GM19468 (cell line): ENCODE data around the gene ATG9A.

ENCODE experiments used
- ATAC-seq: cut with Tn5 transposase; IDR thresholded peaks from one replicate; pipeline ENCODE4 v1.9.1; 2021; ENCODE audit warnings: mild to moderate bottlenecking, moderate library complexity, moderate number of reproducible peaks; ENCODE audit not compliant: unreplicated experiment; ENCODE audit errors: extremely low read depth

ATG9A gene

GRCh38 chr2:219228041-219228910 lies 1.2 kb downstream of the ATG9A start:
- no peak for ATAC-seq

- no peak for ATAC-seq
Measured at GRCh38 chr2:219225350-219225749, 4.1 kb downstream of the ATG9A start.

- no peak for ATAC-seq
Measured at GRCh38 chr2:219223831-219224610, 5.4 kb downstream of the ATG9A start.

GRCh38 chr2:219221957-219222518 lies 7.4 kb downstream of the ATG9A start:
- ATAC-seq, result no peak

GRCh38 chr2:219220652-219221402 lies 8.6 kb downstream of the ATG9A start:
- no peak for ATAC-seq

- no peak for ATAC-seq
Measured at GRCh38 chr2:219219784-219220532, 9.5 kb downstream of the ATG9A start.

GRCh38 chr2:219218732-219219701 lies 10.4 kb downstream of the ATG9A start, which contains the start of gene ABCB6:
Gene ABCB6, minus strand, starts transcription at chr2:219218958. Its CDS starts 285 bp downstream, at chr2:219218673.
- ATAC-seq, result peak; percentile 32

- no peak for ATAC-seq
Measured at GRCh38 chr2:219218217-219218731, 11.2 kb downstream of the ATG9A start.

- no peak for ATAC-seq
Measured at GRCh38 chr2:219216535-219216915, 12.9 kb downstream of the ATG9A start.

- no peak for ATAC-seq
Measured at GRCh38 chr2:219215871-219216534, 13.4 kb downstream of the ATG9A start.

- no peak for ATAC-seq
Measured at GRCh38 chr2:219214786-219215185, 14.7 kb downstream of the ATG9A start.

GRCh38 chr2:219214141-219214540 lies 15.3 kb downstream of the ATG9A start:
- ATAC-seq, result no peak

- ATAC-seq, result no peak
Measured at GRCh38 chr2:219213486-219214071, 15.9 kb downstream of the ATG9A start.

- ATAC-seq, result no peak
Measured at GRCh38 chr2:219213026-219213415, 16.4 kb downstream of the ATG9A start.

- no peak for ATAC-seq
Measured at GRCh38 chr2:219210886-219211362, 18.5 kb downstream of the ATG9A start.

- ATAC-seq, result no peak
Measured at GRCh38 chr2:219210196-219210885, 19.1 kb downstream of the ATG9A start.
